BE2C (cell line): Measurements from ENCODE around the gene UROS. TPM values are rescaled to one million over a fixed set of nuclear protein-coding genes. Genes with fewer than 3 reads are reported as not detected.
A peak's percentile ranks its signal among the peaks of the same experiment; 100 is the strongest.

Experiments
- DNase-seq: peaks from one replicate; pipeline ENCODE4 v3.0.0-alpha.2; 2020
- H3K27me3 ChIP-seq: fragments of 250-450 bp; sonication (Bioruptor Pico); 2 replicates; pipeline ENCODE4 v1.5.1; 2020; ENCODE audit warnings: mild to moderate bottlenecking
- H3K36me3 ChIP-seq: fragments of 250-450 bp; sonication (Bioruptor Pico); 2 replicates; pipeline ENCODE4 v1.5.1; 2020; ENCODE audit warnings: mild to moderate bottlenecking
- H3K4me1 ChIP-seq: fragments of 250-450 bp; sonication (Bioruptor Pico); 2 replicates; pipeline ENCODE4 v1.5.1; 2020
- H3K4me3 ChIP-seq: 2 replicates; pipeline ENCODE4 v1.5.1; 2011; ENCODE audit warnings: low read depth, low read length
- H3K9me3 ChIP-seq: fragments of 250-450 bp; sonication (Bioruptor Pico); 2 replicates; pipeline ENCODE4 v1.5.1; 2020
- CTCF ChIP-seq: IDR thresholded peaks from 2 replicates; pipeline ENCODE4 v1.5.1; 2012; ENCODE audit warnings: mild to moderate bottlenecking, low read depth, low read length
- polyA plus RNA-seq: library from polyadenylated mRNA; unstranded; fragments of >200 nt; gene quantifications from one replicate; pipeline ENCODE4 v1.2.1, GENCODE V29; 2012; ENCODE audit warnings: low read depth, missing spikeins; ENCODE audit not compliant: insufficient read length, insufficient read depth

Gene UROS
- 41.5 TPM for polyA plus RNA-seq

- H3K36me3 ChIP-seq: peaks cover 22% of the 10 kb centered on the region
- no peaks in the 10 kb centered on the region for H3K4me1 ChIP-seq
- no peaks in the 10 kb centered on the region for H3K27me3 ChIP-seq
- no peaks in the 10 kb centered on the region for H3K9me3 ChIP-seq
- peak; percentile 88 for DNase-seq
- no peak for TF ChIP-seq CTCF
- H3K4me3 ChIP-seq: peak within 1 kb of the TSS; percentile 100
These were observed at the start of gene UROS, which contains the start of gene BCCIP for GRCh38 chr10:125822878-125823662. Gene UROS (minus strand): TSS chr10:125823258. CDS start chr10:125816499, 6,759 bp downstream. Gene BCCIP (plus strand): TSS chr10:125823546. CDS start chr10:125823558, 12 bp downstream.

- no peak for DNase-seq
- no peaks in the 10 kb centered on the region for H3K4me1 ChIP-seq
- TF ChIP-seq CTCF: no peak
- no peaks in the 10 kb centered on the region for H3K27me3 ChIP-seq
- no peaks in the 10 kb centered on the region for H3K9me3 ChIP-seq
- H3K4me3 ChIP-seq: no peak overlapping the region
- H3K36me3 ChIP-seq: no peaks in the 10 kb centered on the region
These were observed 48.3 kb upstream of the UROS start for GRCh38 chr10:125871338-125871737.

GRCh38 chr10:125868372-125868975 is 45.4 kb upstream of the UROS start:
- Histone ChIP-seq H3K27me3 (no peaks in the 10 kb centered on the region), H3K4me1 (no peaks in the 10 kb centered on the region), H3K36me3 (no peaks in the 10 kb centered on the region), H3K4me3 (no peak overlapping the region), H3K9me3 (no peaks in the 10 kb centered on the region)
- DNase-seq: no peak
- TF ChIP-seq CTCF: peak; percentile 61

GRCh38 chr10:125866421-125867029 is 43.5 kb upstream of the UROS start:
- no peak for DNase-seq
- Histone ChIP-seq H3K36me3 (no peaks in the 10 kb centered on the region), H3K4me3 (no peak overlapping the region), H3K9me3 (no peaks in the 10 kb centered on the region), H3K4me1 (no peaks in the 10 kb centered on the region), H3K27me3 (no peaks in the 10 kb centered on the region)
- no peak for TF ChIP-seq CTCF

DNA sequence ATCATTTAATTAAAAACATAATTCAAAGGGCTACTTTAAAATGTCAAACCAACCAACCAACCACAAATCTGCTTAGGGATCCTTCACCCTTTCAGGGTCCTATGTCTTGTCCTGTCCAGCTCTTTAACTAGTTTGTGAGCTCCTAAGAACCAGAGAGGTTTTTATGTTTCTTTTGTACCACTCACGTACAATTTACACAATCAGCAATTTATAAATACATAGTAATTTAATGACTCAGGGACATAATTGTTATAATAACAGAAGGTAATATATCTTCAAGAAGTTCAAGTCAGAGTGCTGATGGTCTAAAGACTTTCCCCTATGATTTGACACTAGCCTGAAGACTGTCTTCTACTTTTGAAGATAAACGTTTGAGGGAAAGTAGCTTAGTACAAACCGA is 42.1 kb upstream of the UROS start:
- no peak overlapping the region for H3K4me3 ChIP-seq
- no peaks in the 10 kb centered on the region for H3K27me3 ChIP-seq
- H3K36me3 ChIP-seq: no peaks in the 10 kb centered on the region
- no peak for TF ChIP-seq CTCF
- DNase-seq: no peak
- no peaks in the 10 kb centered on the region for H3K9me3 ChIP-seq
- no peaks in the 10 kb centered on the region for H3K4me1 ChIP-seq
